Activated CD4-positive, alpha-beta T cell treated with anti-CD3 and anti-CD28 coated beads, Interleukin-2, amount 50 U/mL, for 16 hours (primary cell): ENCODE data around the gene NCAM1.

Experiments used
- DNase-seq: peaks from one replicate; pipeline ENCODE4 v3.0.0-alpha.2; 2020

Gene NCAM1

GRCh38 chr11:113324250-113324649 is 363.0 kb downstream of the NCAM1 start:
- no peak for DNase-seq
